Trophoblast cell (in vitro differentiated cells and primary cell): ENCODE data around the gene MESP1.
"Not testable (repeated sequence)": the region's sequence is repeated elsewhere in the genome, so short reads cannot be mapped to it uniquely, and the experiment has no call there.

Experiments used
- DNase-seq, 2 donors: peaks; one replicate each; pipeline ENCODE4 v3.0.0-alpha.2; 2016
- H2AFZ ChIP-seq: 2 replicates; pipeline ENCODE4 v1.6.1; 2013; ENCODE audit warnings: low read length, moderate library complexity, mild to moderate bottlenecking; ENCODE audit not compliant: insufficient read depth, poor library complexity
- H2AK5ac ChIP-seq: 2 replicates; pipeline ENCODE4 v1.6.1; 2013; ENCODE audit warnings: mild to moderate bottlenecking, low read length
- H2BK120ac ChIP-seq: 2 replicates; pipeline ENCODE4 v1.6.1; 2013; ENCODE audit warnings: low read length, mild to moderate bottlenecking, moderate library complexity; ENCODE audit not compliant: insufficient read depth, poor library complexity
- H2BK12ac ChIP-seq: 2 replicates; pipeline ENCODE4 v1.6.1; 2013; ENCODE audit warnings: mild to moderate bottlenecking, low read length, moderate library complexity
- H2BK5ac ChIP-seq: 2 replicates; pipeline ENCODE4 v1.6.1; 2013; ENCODE audit warnings: low read length, low read depth, moderate library complexity, mild to moderate bottlenecking; ENCODE audit not compliant: poor library complexity
- H3K14ac ChIP-seq: 2 replicates; pipeline ENCODE4 v1.6.1; 2013; ENCODE audit warnings: mild to moderate bottlenecking, low read length
- H3K18ac ChIP-seq: 2 replicates; pipeline ENCODE4 v1.6.1; 2013; ENCODE audit warnings: mild to moderate bottlenecking, low read length
- H3K23ac ChIP-seq: 2 replicates; pipeline ENCODE4 v1.6.1; 2013; ENCODE audit warnings: low read length
- H3K27ac ChIP-seq: 2 replicates; pipeline ENCODE4 v1.5.1; 2013; ENCODE audit warnings: low read depth, mild to moderate bottlenecking, inconsistent platforms, low read length, moderate library complexity
- H3K27me3 ChIP-seq: 2 replicates; pipeline ENCODE4 v1.6.1; 2013; ENCODE audit warnings: inconsistent platforms, mild to moderate bottlenecking, low read length, moderate library complexity; ENCODE audit not compliant: insufficient read depth
- H3K36me3 ChIP-seq, 2 experiments: 1 replicate in 1 of 2; 2 replicates in 1 of 2; pipeline ENCODE4 v1.6.1; 2013; ENCODE audit warnings: low read length in 2 of 2, mild to moderate bottlenecking in 2 of 2, moderate library complexity in 1 of 2; ENCODE audit not compliant: insufficient read depth in 2 of 2, control insufficient read depth in 1 of 2
- H3K4ac ChIP-seq: 2 replicates; pipeline ENCODE4 v1.6.1; 2013; ENCODE audit warnings: low read depth, mild to moderate bottlenecking, low read length, moderate library complexity
- H3K4me1 ChIP-seq, 2 experiments: 1 replicate in 1 of 2; 2 replicates in 1 of 2; pipeline ENCODE4 v1.6.1; 2013; ENCODE audit warnings: low read length in 2 of 2, mild to moderate bottlenecking in 2 of 2, moderate library complexity in 1 of 2; ENCODE audit not compliant: insufficient read depth in 2 of 2, control insufficient read depth in 1 of 2
- H3K4me2 ChIP-seq: 2 replicates; pipeline ENCODE4 v1.6.1; 2013; ENCODE audit warnings: inconsistent platforms, mild to moderate bottlenecking, low read length, moderate library complexity
- H3K4me3 ChIP-seq: 2 replicates; pipeline ENCODE4 v1.5.1; 2013; ENCODE audit warnings: mild to moderate bottlenecking, low read depth, low read length, inconsistent platforms
- H3K79me1 ChIP-seq: one replicate; pipeline ENCODE4 v1.6.1; 2013; ENCODE audit warnings: low read length
- H3K79me2 ChIP-seq: 2 replicates; pipeline ENCODE4 v1.6.1; 2013; ENCODE audit warnings: low read length, mild to moderate bottlenecking; ENCODE audit not compliant: control insufficient read depth, insufficient read depth, poor library complexity
- H3K9ac ChIP-seq: 2 replicates; pipeline ENCODE4 v1.6.1; 2013; ENCODE audit warnings: mild to moderate bottlenecking, low read length
- H3K9me3 ChIP-seq: 2 replicates; pipeline ENCODE4 v1.6.1; 2013; ENCODE audit warnings: low read depth, mild to moderate bottlenecking, control low read depth, inconsistent platforms, low read length; ENCODE audit not compliant: insufficient read depth
- H4K12ac ChIP-seq: 2 replicates; pipeline ENCODE4 v1.6.1; 2013; ENCODE audit warnings: low read depth, mild to moderate bottlenecking, low read length, moderate library complexity
- H4K8ac ChIP-seq: 2 replicates; pipeline ENCODE4 v1.6.1; 2013; ENCODE audit warnings: low read depth, mild to moderate bottlenecking, low read length, moderate library complexity
- H4K91ac ChIP-seq: one replicate; pipeline ENCODE4 v1.6.1; 2013; ENCODE audit warnings: low read depth, mild to moderate bottlenecking, low read length, moderate library complexity
- WGBS: extraction: QIAGEN DNeasy Blood & Tissue Kit; methylation state at CpG from one replicate; pipeline ENCODE4 v1.1.7; 2013; ENCODE audit warnings: missing lambda C conversion rate; ENCODE audit not compliant: insufficient read length, insufficient coverage; ENCODE audit errors: extremely low coverage; 5-methylcytosine and 5-hydroxymethylcytosine counted together

Gene MESP1

GRCh38 chr15:89790206-89790605, 39.2 kb upstream of the MESP1 start:
- DNase-seq = no peak
- H3K4me2 ChIP-seq = no peak overlapping the region
- no peak overlapping the region for H3K4ac ChIP-seq
- H3K4me1 ChIP-seq = no peaks in the 10 kb centered on the region
- no peak overlapping the region for H4K12ac ChIP-seq
- H3K9me3 ChIP-seq = peaks cover 4% of the 10 kb centered on the region
- no peak overlapping the region for H3K4me3 ChIP-seq
- H2BK120ac ChIP-seq = no peak overlapping the region
- H2AFZ ChIP-seq = no peak overlapping the region
- H3K14ac ChIP-seq = peak overlapping the region; percentile 40
- H2AK5ac ChIP-seq = peak overlapping the region; percentile 41
- H3K23ac ChIP-seq = no peak overlapping the region
- H3K36me3 ChIP-seq = no peaks in the 10 kb centered on the region
- H4K91ac ChIP-seq = no peak overlapping the region
- no peak overlapping the region for H2BK5ac ChIP-seq
- no peak overlapping the region for H3K27ac ChIP-seq
- no CpG with 5 or more reads among the region's 10 CpGs for WGBS
- H3K27me3 ChIP-seq = no peaks in the 10 kb centered on the region
- no peak overlapping the region for H3K18ac ChIP-seq
- no peak overlapping the region for H3K9ac ChIP-seq
- H4K8ac ChIP-seq = no peak overlapping the region
- no peaks in the 10 kb centered on the region for H3K79me1 ChIP-seq
- H3K79me2 ChIP-seq = no peaks in the 10 kb centered on the region
- no peak overlapping the region for H2BK12ac ChIP-seq

DNA sequence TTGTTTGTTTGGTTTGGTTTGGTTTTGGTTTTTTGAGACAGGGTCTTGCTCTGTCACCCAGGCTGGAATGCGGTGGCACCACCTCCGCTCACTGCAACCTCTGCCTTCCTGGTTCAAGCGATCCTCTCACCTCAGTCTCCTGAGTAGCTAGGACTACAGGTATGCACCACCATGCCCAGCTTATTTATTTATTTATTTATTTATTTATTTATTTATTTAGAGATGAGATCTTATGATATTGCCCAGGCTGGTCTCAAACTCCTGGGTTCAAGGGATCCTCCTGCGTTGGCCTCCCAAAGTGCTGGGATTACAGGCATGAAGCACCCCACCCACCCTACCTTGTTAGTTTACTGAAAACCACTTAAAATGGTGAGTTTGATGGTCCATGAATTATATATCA, 37.5 kb upstream of the MESP1 start:
- H3K4ac ChIP-seq, H4K91ac ChIP-seq, H2AK5ac ChIP-seq, H3K4me2 ChIP-seq, DNase-seq, H2BK12ac ChIP-seq, H3K23ac ChIP-seq, H3K14ac ChIP-seq, H3K79me1 ChIP-seq, H3K9ac ChIP-seq, H3K36me3 ChIP-seq, H3K79me2 ChIP-seq, H2BK5ac ChIP-seq, H3K4me3 ChIP-seq, H3K4me1 ChIP-seq, H2AFZ ChIP-seq, H3K18ac ChIP-seq, H4K12ac ChIP-seq, H3K27ac ChIP-seq, H3K9me3 ChIP-seq, H4K8ac ChIP-seq, H3K27me3 ChIP-seq, H2BK120ac ChIP-seq: not testable (repeated sequence)
- no CpG with 5 or more reads among the region's 4 CpGs for WGBS

DNA sequence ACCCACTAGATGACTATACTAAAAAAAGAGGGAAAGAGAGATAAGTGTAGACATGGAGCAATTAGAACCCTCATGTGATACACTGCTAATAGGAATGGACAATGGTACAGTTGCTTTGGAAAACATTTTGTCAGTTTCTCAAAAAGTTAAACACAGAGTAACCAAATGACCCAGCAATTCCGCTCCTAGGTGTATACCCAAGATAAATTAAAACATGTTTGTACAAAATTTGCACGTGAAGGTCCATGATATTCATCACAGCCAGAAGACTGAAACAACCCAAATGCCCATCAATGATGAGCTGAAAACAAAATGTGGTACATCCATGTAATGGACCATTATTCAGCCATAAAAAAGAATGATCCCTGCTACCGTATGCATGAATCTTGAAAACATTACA, 36.9 kb upstream of the MESP1 start:
- Histone ChIP-seq H2BK5ac (no peak overlapping the region), H3K27ac (no peak overlapping the region), H2BK12ac (no peak overlapping the region), H3K9ac (no peak overlapping the region), H2AFZ (no peak overlapping the region), H3K4ac (no peak overlapping the region), H3K4me1 (peaks cover 8 to 11% of the 10 kb centered on the region in 2 experiments), H2AK5ac (no peak overlapping the region), H3K4me2 (no peak overlapping the region), H3K79me1 (peaks cover 2% of the 10 kb centered on the region), H2BK120ac (no peak overlapping the region), H4K8ac (no peak overlapping the region), H3K14ac (no peak overlapping the region), H4K12ac (no peak overlapping the region), H3K18ac (no peak overlapping the region), H3K36me3 (no peaks in the 10 kb centered on the region), H3K27me3 (no peaks in the 10 kb centered on the region), H3K79me2 (no peaks in the 10 kb centered on the region), H3K4me3 (no peak overlapping the region), H4K91ac (no peak overlapping the region), H3K23ac (no peak overlapping the region), H3K9me3 (peaks cover 4% of the 10 kb centered on the region)
- no CpG with 5 or more reads among the region's 3 CpGs for WGBS
- no peak for DNase-seq

DNA sequence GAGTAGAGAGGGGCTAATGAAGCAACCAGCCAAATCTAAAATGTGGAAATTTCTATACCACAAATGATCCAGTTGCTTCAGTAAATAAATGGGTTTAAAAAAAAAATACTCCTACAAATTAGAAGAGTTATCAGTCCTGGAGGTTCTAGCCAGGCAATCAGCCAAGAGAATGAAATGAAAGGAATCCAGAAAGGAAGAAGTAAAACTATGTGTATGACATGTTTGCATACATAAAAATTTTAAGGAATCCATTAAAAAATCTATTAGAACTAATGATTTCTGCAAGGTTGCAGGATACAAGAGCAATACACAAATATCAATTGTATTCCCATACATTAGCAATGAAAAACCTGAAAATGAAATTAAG, 34.7 kb upstream of the MESP1 start:
- H3K4ac ChIP-seq = no peak overlapping the region
- no peak overlapping the region for H3K14ac ChIP-seq
- no peak overlapping the region for H2BK12ac ChIP-seq
- H3K4me1 ChIP-seq = peaks cover 22 to 27% of the 10 kb centered on the region in 2 experiments
- H3K79me2 ChIP-seq = no peaks in the 10 kb centered on the region
- H3K9ac ChIP-seq = no peak overlapping the region
- H3K79me1 ChIP-seq = peaks cover 5% of the 10 kb centered on the region
- H4K8ac ChIP-seq = no peak overlapping the region
- H3K27ac ChIP-seq = no peak overlapping the region
- H3K36me3 ChIP-seq = no peaks in the 10 kb centered on the region
- peak in 1 of 2 donors; percentile 4 for DNase-seq
- H2BK5ac ChIP-seq = no peak overlapping the region
- H2BK120ac ChIP-seq = no peak overlapping the region
- H4K91ac ChIP-seq = no peak overlapping the region
- H3K4me2 ChIP-seq = no peak overlapping the region
- peaks cover 2% of the 10 kb centered on the region for H3K9me3 ChIP-seq
- H3K4me3 ChIP-seq = no peak overlapping the region
- H3K27me3 ChIP-seq = no peaks in the 10 kb centered on the region
- no peak overlapping the region for H4K12ac ChIP-seq
- H2AK5ac ChIP-seq = no peak overlapping the region
- H3K18ac ChIP-seq = no peak overlapping the region
- H2AFZ ChIP-seq = no peak overlapping the region
- no peak overlapping the region for H3K23ac ChIP-seq
